Aorta (tissue), 5 donors: ENCODE data around the gene TRIM62. TPM values are rescaled to one million over a fixed set of nuclear protein-coding genes. Genes with fewer than 3 reads are reported as not detected.
A peak's percentile ranks its signal among the peaks of the same experiment; 100 is the strongest.
"Not testable (repeated sequence)": the region's sequence is repeated elsewhere in the genome, so short reads cannot be mapped to it uniquely, and the experiment has no call there.

ENCODE experiments used
- ATAC-seq: fragments of 200-7000 bp; cut with Tn5 transposase; one replicate; pipeline ENCODE4 v1.9.1; 2022; ENCODE audit warnings: moderate library complexity; ENCODE audit not compliant: low FRiP score
- DNase-seq, 2 donors: peaks; one replicate each; pipeline ENCODE4 v3.0.0-alpha.2; 2020
- H3K27ac ChIP-seq, 2 donors: one replicate each; pipeline ENCODE4 v1.5.1; 2013; ENCODE audit warnings: low read length in 2 of 2, mild to moderate bottlenecking in 2 of 2, moderate library complexity in 2 of 2, control low read depth in 1 of 2, inconsistent platforms in 1 of 2, low read depth in 1 of 2
- H3K27me3 ChIP-seq, 2 donors: one replicate each; pipeline ENCODE4 v1.6.1; 2013; ENCODE audit warnings: control low read depth in 1 of 2, low read length in 1 of 2, mild to moderate bottlenecking in 1 of 2, moderate library complexity in 1 of 2; ENCODE audit not compliant: insufficient read depth in 2 of 2, control insufficient read depth in 1 of 2
- H3K36me3 ChIP-seq, 2 donors: one replicate each; pipeline ENCODE4 v1.6.1; 2013; ENCODE audit warnings: control low read depth in 1 of 2, low read length in 1 of 2, mild to moderate bottlenecking in 1 of 2; ENCODE audit not compliant: insufficient read depth in 2 of 2, control insufficient read depth in 1 of 2
- H3K4me1 ChIP-seq, 2 donors: one replicate each; pipeline ENCODE4 v1.6.1; 2013; ENCODE audit warnings: low read length in 2 of 2, control low read depth in 1 of 2, mild to moderate bottlenecking in 1 of 2, moderate library complexity in 1 of 2; ENCODE audit not compliant: insufficient read depth in 2 of 2, control insufficient read depth in 1 of 2
- H3K4me3 ChIP-seq, 2 donors: one replicate each; pipeline ENCODE4 v1.5.1; 2013; ENCODE audit warnings: low read length in 2 of 2, control low read depth in 1 of 2, mild to moderate bottlenecking in 1 of 2
- H3K9me3 ChIP-seq: one replicate; pipeline ENCODE4 v1.6.1; 2013; ENCODE audit warnings: mild to moderate bottlenecking, low read length; ENCODE audit not compliant: control insufficient read depth
- WGBS, 2 donors: extraction: QIAGEN DNeasy Blood & Tissue Kit; methylation state at CpG; one replicate each; pipeline ENCODE4 v1.1.7; 2013; 5-methylcytosine and 5-hydroxymethylcytosine counted together
- intact Hi-C, 2 donors: fragments of 100-400 bp; cut with DNase I; formaldehyde crosslinking; loops; one replicate each; pipeline versions ENCODE4 v1.14.2 to v1.15.0; 2022
- polyA plus RNA-seq, 2 donors: library from polyadenylated mRNA; stranded (reverse); fragments of 200-250 nt; gene quantifications; one replicate each; pipeline ENCODE4 v1.2.3, GENCODE V29; 2013
- total RNA-seq, 2 donors: library from RNA; stranded (reverse); fragmentation: NEBNext Ultra II Directional; extraction: Animal tissue kit (Norgen Biotek cat#: 25700); gene quantifications; one replicate each; pipeline ENCODE4 v1.2.1, GENCODE V29; 2021
- donor health status: healthy with polysubstance abuse.
- donor health status: Bipolar disorder and iron deficiency.
- donor health status: DM: no; HTN: no; CAD: no.
- donor health status: DM: no; HTN: no; CAD: no.
- donor health status: DM: yes; HTN: yes; CAD: no.

Gene TRIM62
- total and polyA plus RNA-seq, 4 donors: 1.0 to 8.0 (median 6.7) TPM

- intact Hi-C loops: no loop called here
- peak in 1 of 2 donors; percentile 44 for DNase-seq
- Histone ChIP-seq H3K27ac (no peak overlapping the region), H3K4me3 (no peak overlapping the region), H3K36me3 (no peaks in the 10 kb centered on the region), H3K9me3 (no peaks in the 10 kb centered on the region), H3K27me3 (no peaks in the 10 kb centered on the region), H3K4me1 (no peaks in the 10 kb centered on the region)
- no peak for ATAC-seq
- WGBS, 2 donors: 55 to 62% methylated on average over 9 of the region's 9 CpGs
Measured at GRCh38 chr1:33140153-33141149, 41.4 kb downstream of the TRIM62 start.

GRCh38 chr1:33137800-33138199 is 44.0 kb downstream of the TRIM62 start:
- Histone ChIP-seq H3K36me3 (no peaks in the 10 kb centered on the region), H3K27ac (no peak overlapping the region), H3K4me1 (no peaks in the 10 kb centered on the region), H3K27me3 (no peaks in the 10 kb centered on the region), H3K9me3 (no peaks in the 10 kb centered on the region), H3K4me3 (no peak overlapping the region)
- DNase-seq (no peak), ATAC-seq (no peak)
- intact Hi-C loops: no loop called here
- WGBS, 2 donors: 41 to 48% methylated on average over 8 of the region's 8 CpGs

- ATAC-seq, H3K36me3 ChIP-seq, DNase-seq, H3K27me3 ChIP-seq, H3K27ac ChIP-seq, H3K9me3 ChIP-seq, H3K4me1 ChIP-seq, intact Hi-C loops, H3K4me3 ChIP-seq: not testable (repeated sequence)
- WGBS, 2 donors: 98 to 100% methylated on average over 1 of the region's 1 CpG
Measured at GRCh38 chr1:33136041-33136440, 45.8 kb downstream of the TRIM62 start.

GRCh38 chr1:33133478-33134105 is 48.3 kb downstream of the TRIM62 start:
- Histone ChIP-seq H3K27me3 (no peaks in the 10 kb centered on the region), H3K36me3 (no peaks in the 10 kb centered on the region), H3K9me3 (no peaks in the 10 kb centered on the region), H3K4me3 (no peak overlapping the region), H3K27ac (no peak overlapping the region), H3K4me1 (no peaks in the 10 kb centered on the region)
- intact Hi-C loops: no loop called here
- 66 to 68% methylated on average over 10 of the region's 10 CpGs for WGBS, 2 donors
- ATAC-seq (no peak), DNase-seq (no peak)

- Histone ChIP-seq H3K27ac (no peak overlapping the region), H3K4me1 (no peaks in the 10 kb centered on the region), H3K36me3 (no peaks in the 10 kb centered on the region), H3K27me3 (no peaks in the 10 kb centered on the region), H3K4me3 (no peak overlapping the region), H3K9me3 (no peaks in the 10 kb centered on the region)
- ATAC-seq (no peak), DNase-seq (no peak)
- intact Hi-C loops: no loop called here
- WGBS, 2 donors: 97 to 99% methylated on average over 2 of the region's 2 CpGs
Measured at GRCh38 chr1:33132549-33132948, 49.3 kb downstream of the TRIM62 start.

- no peak overlapping the region for H3K4me3 ChIP-seq
- intact Hi-C loops: no loop called here
- no peaks in the 10 kb centered on the region for H3K4me1 ChIP-seq
- no peaks in the 10 kb centered on the region for H3K9me3 ChIP-seq
- no peak overlapping the region for H3K27ac ChIP-seq
- no peaks in the 10 kb centered on the region for H3K36me3 ChIP-seq
- no peaks in the 10 kb centered on the region for H3K27me3 ChIP-seq
- ATAC-seq (no peak), DNase-seq (no peak)
- WGBS, 2 donors: 72% methylated on average over 2 of the region's 2 CpGs
Measured at GRCh38 chr1:33131191-33131590, 50.7 kb downstream of the TRIM62 start.

- H3K27me3 ChIP-seq: no peaks in the 10 kb centered on the region
- no peak for DNase-seq
- H3K4me1 ChIP-seq: no peaks in the 10 kb centered on the region
- H3K36me3 ChIP-seq: no peaks in the 10 kb centered on the region
- no peak for ATAC-seq
- intact Hi-C loops: no loop called here
- no peak overlapping the region for H3K27ac ChIP-seq
- H3K9me3 ChIP-seq: no peaks in the 10 kb centered on the region
- WGBS, 2 donors: 73 to 84% methylated on average over 4 of the region's 4 CpGs
- H3K4me3 ChIP-seq: no peak overlapping the region
Measured at GRCh38 chr1:33130297-33130696, 51.5 kb downstream of the TRIM62 start.

- intact Hi-C loops: loop anchor here in 1 of 2 donors (5.0 to 10.0 kb wide), 2 partner anchors 54 to 166 kb away; partner anchors contain the start of gene TRIM62
- H3K36me3 ChIP-seq: no peaks in the 10 kb centered on the region
- DNase-seq (no peak), ATAC-seq (no peak)
- H3K9me3 ChIP-seq: no peaks in the 10 kb centered on the region
- H3K27me3 ChIP-seq: no peaks in the 10 kb centered on the region
- no peak overlapping the region for H3K27ac ChIP-seq
- H3K4me1 ChIP-seq: no peaks in the 10 kb centered on the region
- 85 to 89% methylated on average over 4 of the region's 4 CpGs for WGBS, 2 donors
- H3K4me3 ChIP-seq: no peak overlapping the region
Measured at GRCh38 chr1:33128781-33129180, 53.1 kb downstream of the TRIM62 start.
